Calu3 (cell line): Measurements from ENCODE around the gene ZNF76. TPM values are rescaled to one million over a fixed set of nuclear protein-coding genes. Genes with fewer than 3 reads are reported as not detected.

Experiments
- BruUV-seq: library from RNA; stranded (reverse); fragments of 400-500 nt; replicated peaks from 2 replicates; lab custom pipeline; 2021; lab: Mats Ljungman, UMichigan
- CTCF ChIA-PET: fragments of 300-600 bp; sonication (Branson Sonifier 250); formaldehyde crosslinking; loops from one replicate; lab custom pipeline; 2022; ENCODE audit warnings: antibody characterized with exemption; lab: Charles Lee
- DNase-seq: peaks from one replicate; pipeline ENCODE4 v3.0.0; 2022
- H3K27ac Mint-ChIP-seq: one replicate; pipeline ENCODE4 v1.8.0; 2022; ENCODE audit warnings: mixed read lengths; ENCODE audit not compliant: unreplicated experiment
- H3K27me3 Mint-ChIP-seq: one replicate; pipeline ENCODE4 v1.8.0; 2022; ENCODE audit warnings: mixed read lengths; ENCODE audit not compliant: unreplicated experiment
- H3K36me3 Mint-ChIP-seq: one replicate; pipeline ENCODE4 v1.8.0; 2022; ENCODE audit warnings: mild to moderate bottlenecking, moderate library complexity, mixed read lengths; ENCODE audit not compliant: insufficient read depth, unreplicated experiment
- H3K4me1 Mint-ChIP-seq: one replicate; pipeline ENCODE4 v1.8.0; 2022; ENCODE audit warnings: mild to moderate bottlenecking, low read depth, mixed read lengths; ENCODE audit not compliant: unreplicated experiment
- H3K4me3 Mint-ChIP-seq: one replicate; pipeline ENCODE4 v1.8.0; 2022; ENCODE audit warnings: mild to moderate bottlenecking, low read depth, moderate library complexity, mixed read lengths; ENCODE audit not compliant: unreplicated experiment
- H3K9me3 Mint-ChIP-seq: one replicate; pipeline ENCODE4 v1.8.0; 2022; ENCODE audit warnings: low read depth, mixed read lengths; ENCODE audit not compliant: unreplicated experiment
- CTCF ChIP-seq: fragments of 200-600 bp; IDR thresholded peaks from one replicate; pipeline ENCODE4 v1.8.0; 2022; ENCODE audit warnings: antibody characterized with exemption; ENCODE audit not compliant: unreplicated experiment
- intact Hi-C: fragments of 100-400 bp; cut with micrococcal nuclease; formaldehyde crosslinking; loops from one replicate; pipeline ENCODE4 v1.10.0; 2022; ENCODE audit not compliant: unreplicated experiment
- total RNA-seq: library from RNA; stranded (reverse); gene quantifications from 2 replicates; pipeline ENCODE4 v1.2.3, GENCODE V29; 2022

The ZNF76 gene
- total RNA-seq, 1 experiment from 2014 or later, result 60.0 TPM

- Mint-ChIP-seq H3K9me3 (no peaks in the 10 kb centered on the region), H3K27ac (no peak overlapping the region), H3K4me3 (no peak overlapping the region), H3K36me3 (peaks cover 21% of the 10 kb centered on the region), H3K27me3 (no peaks in the 10 kb centered on the region), H3K4me1 (peaks cover 8% of the 10 kb centered on the region)
- no peak for DNase-seq
- no TSS peak for BruUV-seq
- intact Hi-C loops, result loop anchor here (5.0 to 10.0 kb wide), 2 partner anchors 47 to 260 kb away; partner anchors contain the start of gene PPARD
- CTCF ChIA-PET, result no interaction called here
- no peak for TF ChIP-seq CTCF
Observed at GRCh38 chr6:35295036-35295435, 35.5 kb downstream of the ZNF76 start.

DNA sequence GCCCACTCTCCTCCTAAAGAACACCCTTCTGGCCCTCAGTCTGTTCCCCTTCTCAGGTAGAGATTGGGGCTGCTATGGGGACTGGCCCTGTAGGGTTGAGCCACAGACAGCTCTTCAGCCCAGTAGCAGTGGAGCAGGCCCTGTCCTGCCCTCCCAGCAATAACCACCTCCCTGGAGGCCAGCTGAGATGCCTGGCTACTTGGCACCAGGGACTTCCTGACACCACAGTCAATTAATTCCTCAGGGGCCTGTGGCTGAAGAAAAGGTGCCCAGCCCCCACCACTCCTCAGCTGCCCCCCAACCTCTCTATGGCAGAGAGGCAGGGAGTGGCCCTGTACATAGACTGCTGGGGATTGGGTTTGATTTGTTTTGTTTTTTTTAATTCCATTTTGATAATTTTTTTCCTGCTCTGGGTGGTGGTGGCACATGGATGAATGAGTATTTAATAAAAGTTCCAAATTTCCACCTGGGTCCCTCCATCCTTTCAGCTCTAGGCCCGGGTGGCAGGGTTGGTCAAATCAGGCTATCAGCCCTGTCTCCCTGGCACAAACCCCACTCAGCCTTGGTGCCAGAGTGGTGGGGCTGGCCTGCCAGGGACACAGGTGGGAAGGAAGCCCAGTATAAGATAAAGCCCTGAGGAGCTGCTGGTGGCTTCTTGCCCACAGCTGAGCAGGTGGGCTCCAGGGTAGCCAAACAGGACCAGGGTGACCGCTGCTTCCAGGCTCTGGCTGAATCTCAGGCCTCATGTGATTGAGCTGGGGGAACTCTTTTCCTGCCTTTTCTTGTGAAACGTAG, 36.2 kb downstream of the ZNF76 start:
- H3K27me3 Mint-ChIP-seq, result no peaks in the 10 kb centered on the region
- H3K36me3 Mint-ChIP-seq, result peaks cover 18% of the 10 kb centered on the region
- no peak overlapping the region for H3K27ac Mint-ChIP-seq
- BruUV-seq, result no TSS peak
- DNase-seq, result no peak
- H3K4me3 Mint-ChIP-seq, result no peak overlapping the region
- no peak for TF ChIP-seq CTCF
- intact Hi-C loops, result loop anchor here (5.0 to 10.0 kb wide), 2 partner anchors 47 to 259 kb away; partner anchors contain the start of gene PPARD
- peaks cover 8% of the 10 kb centered on the region for H3K4me1 Mint-ChIP-seq
- no peaks in the 10 kb centered on the region for H3K9me3 Mint-ChIP-seq
- CTCF ChIA-PET, result interaction anchor here (0.5 to 2.4 kb wide), 6 partner anchors 30 to 172 kb away, joined by 3 to 12 read pairs (median 5); partner anchors contain the start of genes PPARD and RPL10A

GRCh38 chr6:35296931-35297600, 37.5 kb downstream of the ZNF76 start:
- Mint-ChIP-seq H3K9me3 (no peaks in the 10 kb centered on the region), H3K4me3 (peak overlapping the region; percentile 62), H3K27ac (no peak overlapping the region), H3K4me1 (peaks cover 8% of the 10 kb centered on the region), H3K27me3 (no peaks in the 10 kb centered on the region), H3K36me3 (peaks cover 15% of the 10 kb centered on the region)
- DNase-seq, result no peak
- no peak for TF ChIP-seq CTCF
- no TSS peak for BruUV-seq
- CTCF ChIA-PET, result interaction anchor here (0.5 to 2.4 kb wide), 15 partner anchors 21 to 494 kb away, joined by 3 to 12 read pairs (median 4); partner anchors contain the start of genes ANKS1A, PPARD and RPL10A
- intact Hi-C loops, result loop anchor here (1.0 to 10.0 kb wide), 5 partner anchors 30 to 258 kb away; partner anchors contain the start of genes PPARD and RPL10A
